BLaER1 treated with 17β-estradiol and CSF1 and Interleukin-3, amounts not matched to agents 10 nM and 100 nM (cell line): Measurements from ENCODE around the gene BBC3.
A peak's percentile ranks its signal among the peaks of the same experiment; 100 is the strongest.

Experiments used
- H3K27ac ChIP-seq, 11 experiments: shearing (Covaris generic); formaldehyde crosslinking; 2 replicates each; pipeline ENCODE4 v1.8.1; 2022
- H3K27me3 ChIP-seq, 11 experiments: shearing (Covaris generic); formaldehyde crosslinking; 2 replicates each; pipeline ENCODE4 v1.8.1; 2022
- H3K36me3 ChIP-seq, 11 experiments: shearing (Covaris generic); formaldehyde crosslinking; 2 replicates each; pipeline ENCODE4 v1.8.1; 2022
- H3K4me1 ChIP-seq, 10 experiments: shearing (Covaris generic); formaldehyde crosslinking; 2 replicates each; pipeline ENCODE4 v1.8.1; 2022
- H3K4me2 ChIP-seq, 11 experiments: shearing (Covaris generic); formaldehyde crosslinking; 2 replicates each; pipeline ENCODE4 v1.8.1; 2022
- H3K4me3 ChIP-seq, 10 experiments: shearing (Covaris generic); formaldehyde crosslinking; 2 replicates each; pipeline ENCODE4 v1.8.1; 2022
- H3K9ac ChIP-seq, 11 experiments: shearing (Covaris generic); formaldehyde crosslinking; 2 replicates each; pipeline ENCODE4 v1.8.1; 2022
- H3K9me3 ChIP-seq, 11 experiments: shearing (Covaris generic); formaldehyde crosslinking; replicated peaks in 1 of 11; 2 replicates each; pipeline ENCODE4 v1.8.1; 2022
- H4K20me1 ChIP-seq, 11 experiments: shearing (Covaris generic); formaldehyde crosslinking; 2 replicates each; pipeline ENCODE4 v1.8.1; 2022
- Cebpa-rat ChIP-seq, 11 experiments: shearing (Covaris generic); IDR thresholded peaks; 2 replicates each; pipeline ENCODE4 v1.8.1; 2022

BBC3 gene

DNA sequence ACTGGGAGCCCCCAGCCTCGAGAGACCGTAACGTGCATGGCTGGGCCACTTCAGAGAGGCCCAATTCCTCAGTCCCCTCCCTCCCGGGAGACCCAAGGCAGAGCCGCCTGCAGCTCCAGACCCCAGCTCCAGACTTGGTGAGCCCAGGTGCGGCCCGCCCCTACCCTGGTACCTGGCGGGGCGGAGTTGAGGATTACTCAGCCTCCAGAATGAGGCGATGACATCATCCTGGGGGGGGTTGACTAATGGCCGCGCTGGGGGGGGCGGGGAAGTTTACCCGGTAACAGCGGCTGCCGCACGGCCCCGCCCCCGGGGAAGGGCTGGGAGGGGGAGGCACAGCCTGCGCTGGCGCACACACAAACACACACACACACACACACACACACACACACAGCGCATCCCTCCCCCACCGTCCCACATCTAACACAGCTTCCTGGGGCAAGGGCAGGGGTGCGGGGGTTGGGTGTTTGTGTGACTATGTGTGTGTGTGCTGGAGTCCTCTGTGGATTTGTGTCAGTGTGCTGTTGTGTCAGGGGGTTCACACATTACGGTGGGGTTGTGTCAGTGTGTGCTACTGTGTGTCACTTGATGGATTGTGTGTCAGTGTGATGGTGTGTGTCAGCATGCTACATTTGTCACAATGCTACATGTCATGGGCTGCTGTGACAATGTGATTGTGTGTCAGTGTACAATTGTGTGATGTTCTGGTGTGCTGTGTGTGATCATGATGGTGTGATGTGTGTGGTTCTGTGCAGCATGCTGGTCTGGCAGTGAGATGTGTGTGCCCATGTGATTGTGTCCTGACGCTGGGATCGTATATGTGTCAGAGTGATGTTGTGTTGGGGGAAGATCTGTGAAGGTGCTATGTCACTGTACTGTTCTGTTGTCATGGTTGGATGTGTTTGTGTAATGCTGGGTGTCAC, 10.3 kb upstream of the BBC3 start:
- TF ChIP-seq Cebpa-rat (IDR thresholded peaks at IDR 0.05): no peak
- peaks cover 0 to 13% (median 6%) of the 10 kb centered on the region in 11 experiments; a peak in 7 of 22 replicates for H4K20me1 ChIP-seq
- H3K4me3 ChIP-seq: peak overlapping the region in 4 of 10 experiments; percentile 3 to 61 (median 20); a peak in 6 of 20 replicates
- no peaks in the 10 kb centered on the region for H3K9me3 ChIP-seq
- peaks cover 30 to 54% (median 51%) of the 10 kb centered on the region in 11 experiments for H3K27me3 ChIP-seq
- no peak overlapping the region for H3K27ac ChIP-seq
- peak overlapping the region; percentile 64 to 86 (median 75) for H3K4me2 ChIP-seq
- H3K9ac ChIP-seq: peak overlapping the region in 1 of 11 experiments; percentile 11; a peak in 1 of 22 replicates
- H3K4me1 ChIP-seq: peaks cover 46 to 72% (median 59%) of the 10 kb centered on the region in 10 experiments
- H3K36me3 ChIP-seq: no peaks in the 10 kb centered on the region

DNA sequence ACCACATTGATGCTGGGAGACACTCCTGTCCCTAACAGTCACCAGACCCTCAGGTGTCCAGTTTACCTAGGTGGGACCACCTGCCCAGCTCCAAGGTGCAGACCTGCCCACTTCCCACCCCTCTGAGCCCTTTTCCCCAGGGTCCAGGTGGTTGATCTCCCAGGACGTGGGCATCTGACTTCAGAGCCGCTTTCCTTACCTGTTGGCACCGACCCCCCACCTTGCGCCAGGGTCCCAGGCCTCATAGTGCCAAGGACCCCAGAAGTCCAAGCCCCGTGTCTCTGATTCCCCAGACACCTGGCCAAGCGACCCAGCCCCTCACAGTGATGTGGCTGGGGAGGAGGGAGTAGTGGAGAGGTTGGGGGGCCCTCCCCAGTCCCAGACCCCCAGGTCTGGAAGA, 9.6 kb upstream of the BBC3 start:
- TF ChIP-seq Cebpa-rat (IDR thresholded peaks at IDR 0.05): no peak
- peak overlapping the region in 4 of 10 experiments; percentile 3 to 61 (median 20); a peak in 6 of 20 replicates for H3K4me3 ChIP-seq
- peak overlapping the region; percentile 64 to 86 (median 75) for H3K4me2 ChIP-seq

DNA sequence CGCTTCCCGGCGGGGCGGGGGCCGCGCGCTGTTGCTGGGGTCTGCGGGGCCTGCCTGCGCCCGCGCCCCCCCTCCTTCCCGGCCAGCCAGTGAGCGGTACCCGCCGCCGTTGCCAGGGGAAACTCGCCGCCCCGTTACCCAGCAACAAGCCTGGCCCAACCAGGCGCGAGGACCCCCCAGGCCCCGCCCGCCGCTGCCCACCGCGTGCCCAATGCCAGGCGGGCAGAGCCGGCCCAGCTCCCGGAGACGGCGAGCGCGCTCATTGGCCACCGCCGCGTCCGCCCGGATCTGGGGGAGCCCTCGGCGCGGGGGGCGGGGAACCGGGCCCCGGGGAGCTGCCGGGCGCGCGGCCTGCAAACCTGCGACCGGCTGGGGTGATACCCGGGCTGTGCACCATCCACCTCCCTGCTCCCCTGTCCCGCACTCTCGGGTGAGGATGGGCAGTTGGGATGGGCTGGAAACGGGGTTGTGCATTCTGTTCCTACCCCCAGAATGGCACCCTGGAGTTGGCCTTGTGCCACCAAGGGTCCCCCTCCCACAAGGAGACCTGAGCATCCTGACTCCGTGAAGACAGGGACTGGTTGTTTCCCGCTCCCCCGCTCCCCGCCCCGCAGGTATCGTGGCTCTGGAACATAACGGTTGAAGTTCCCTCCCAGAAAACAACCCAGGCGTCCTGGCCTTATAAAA, 8.8 kb upstream of the BBC3 start:
- Histone ChIP-seq H3K4me1 (peaks cover 40 to 66% (median 52%) of the 10 kb centered on the region in 10 experiments), H3K36me3 (no peaks in the 10 kb centered on the region), H4K20me1 (peaks cover 0 to 13% (median 6%) of the 10 kb centered on the region in 11 experiments; a peak in 7 of 22 replicates), H3K9me3 (no peaks in the 10 kb centered on the region), H3K9ac (peak overlapping the region in 2 of 11 experiments; percentile 30 to 43; a peak in 2 of 22 replicates), H3K4me2 (peak overlapping the region; percentile 64 to 86 (median 75)), H3K27me3 (peaks cover 30 to 54% (median 51%) of the 10 kb centered on the region in 11 experiments), H3K4me3 (peak overlapping the region in 8 of 10 experiments; percentile 24 to 61 (median 37); a peak in 14 of 20 replicates), H3K27ac (no peak overlapping the region)
- no peak for TF ChIP-seq Cebpa-rat (IDR thresholded peaks at IDR 0.05)

More for the DNA sequence above, 9.6 kb upstream of the BBC3 start:
- H3K9ac ChIP-seq: peak overlapping the region in 1 of 11 experiments; percentile 11; a peak in 1 of 22 replicates
- peaks cover 46 to 72% (median 59%) of the 10 kb centered on the region in 10 experiments for H3K4me1 ChIP-seq
- H3K36me3 ChIP-seq: no peaks in the 10 kb centered on the region
- H3K27me3 ChIP-seq: peaks cover 30 to 54% (median 51%) of the 10 kb centered on the region in 11 experiments
- no peak overlapping the region for H3K27ac ChIP-seq
- peaks cover 0 to 13% (median 6%) of the 10 kb centered on the region in 11 experiments; a peak in 7 of 22 replicates for H4K20me1 ChIP-seq
- no peaks in the 10 kb centered on the region for H3K9me3 ChIP-seq

DNA sequence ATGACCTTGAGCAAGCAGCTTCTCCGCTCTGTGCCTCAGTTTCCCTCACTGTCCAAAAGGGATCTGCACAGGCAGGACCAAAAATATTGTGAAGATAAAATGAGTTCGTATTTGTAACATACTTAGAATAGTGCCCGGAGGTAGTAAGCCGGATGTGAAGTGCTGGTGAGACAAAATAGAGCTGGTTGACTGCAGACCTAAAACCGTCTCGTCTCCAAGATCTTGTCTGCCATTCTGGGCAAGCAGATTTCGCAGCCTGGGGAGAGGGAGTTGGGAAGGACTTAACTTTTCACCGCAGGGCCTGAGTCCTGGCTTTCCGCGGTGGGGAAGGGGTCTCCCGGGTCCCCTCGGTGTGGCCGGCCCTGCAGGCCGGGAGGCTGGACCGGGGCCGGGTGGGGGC, 8.2 kb upstream of the BBC3 start:
- Histone ChIP-seq H3K9ac (no peak overlapping the region), H3K27me3 (peaks cover 30 to 54% (median 51%) of the 10 kb centered on the region in 11 experiments), H3K4me2 (peak overlapping the region; percentile 64 to 86 (median 75); a peak in 17 of 22 replicates), H3K4me1 (peaks cover 37 to 61% (median 48%) of the 10 kb centered on the region in 10 experiments), H3K36me3 (no peaks in the 10 kb centered on the region), H3K27ac (no peak overlapping the region), H4K20me1 (peaks cover 0 to 13% (median 6%) of the 10 kb centered on the region in 11 experiments; a peak in 7 of 22 replicates), H3K4me3 (peak overlapping the region in 1 of 10 experiments; percentile 61; a peak in 2 of 20 replicates), H3K9me3 (no peaks in the 10 kb centered on the region)
- no peak for TF ChIP-seq Cebpa-rat (IDR thresholded peaks at IDR 0.05)

DNA sequence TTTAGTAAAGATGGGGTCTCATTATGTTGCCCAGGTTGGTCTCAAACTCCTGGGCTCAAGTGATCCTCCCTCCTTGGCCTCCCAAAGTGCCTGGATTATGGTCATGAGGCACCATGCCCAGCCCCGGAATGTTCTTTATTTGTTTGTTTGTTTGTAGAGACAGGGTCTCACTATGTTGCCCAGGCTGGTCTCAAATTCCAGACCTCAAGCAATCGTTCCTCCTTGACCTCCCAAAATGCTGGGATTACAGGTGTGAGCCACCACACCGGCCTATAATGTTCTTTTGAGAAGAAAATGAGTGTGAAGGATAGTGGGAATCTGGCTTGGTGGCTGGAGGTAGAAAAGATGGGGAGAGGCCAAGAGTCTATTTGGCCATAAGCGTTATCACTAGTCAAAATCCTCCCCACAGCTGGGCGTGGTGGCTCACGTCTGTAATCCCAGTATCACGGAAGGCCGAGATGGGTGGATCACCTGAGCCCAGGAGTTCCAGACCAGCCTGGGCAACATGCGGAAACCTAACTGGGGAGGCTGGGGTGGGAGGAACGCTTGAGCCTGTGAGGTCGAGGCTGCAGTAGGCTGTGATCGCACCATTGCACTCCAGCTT, 5.2 kb upstream of the BBC3 start:
- H3K36me3 ChIP-seq: no peaks in the 10 kb centered on the region
- peaks cover 34 to 55% (median 46%) of the 10 kb centered on the region in 10 experiments for H3K4me1 ChIP-seq
- H3K4me2 ChIP-seq: peak overlapping the region in 4 of 11 experiments; percentile 19 to 34 (median 24); a peak in 6 of 22 replicates
- no peak overlapping the region for H3K27ac ChIP-seq
- peaks cover 0 to 13% (median 6%) of the 10 kb centered on the region in 11 experiments; a peak in 7 of 22 replicates for H4K20me1 ChIP-seq
- H3K9me3 ChIP-seq: no peaks in the 10 kb centered on the region
- no peak overlapping the region for H3K4me3 ChIP-seq
- no peak for TF ChIP-seq Cebpa-rat (IDR thresholded peaks at IDR 0.05)
- H3K27me3 ChIP-seq: peaks cover 17 to 30% (median 27%) of the 10 kb centered on the region in 11 experiments
- H3K9ac ChIP-seq: no peak overlapping the region

DNA sequence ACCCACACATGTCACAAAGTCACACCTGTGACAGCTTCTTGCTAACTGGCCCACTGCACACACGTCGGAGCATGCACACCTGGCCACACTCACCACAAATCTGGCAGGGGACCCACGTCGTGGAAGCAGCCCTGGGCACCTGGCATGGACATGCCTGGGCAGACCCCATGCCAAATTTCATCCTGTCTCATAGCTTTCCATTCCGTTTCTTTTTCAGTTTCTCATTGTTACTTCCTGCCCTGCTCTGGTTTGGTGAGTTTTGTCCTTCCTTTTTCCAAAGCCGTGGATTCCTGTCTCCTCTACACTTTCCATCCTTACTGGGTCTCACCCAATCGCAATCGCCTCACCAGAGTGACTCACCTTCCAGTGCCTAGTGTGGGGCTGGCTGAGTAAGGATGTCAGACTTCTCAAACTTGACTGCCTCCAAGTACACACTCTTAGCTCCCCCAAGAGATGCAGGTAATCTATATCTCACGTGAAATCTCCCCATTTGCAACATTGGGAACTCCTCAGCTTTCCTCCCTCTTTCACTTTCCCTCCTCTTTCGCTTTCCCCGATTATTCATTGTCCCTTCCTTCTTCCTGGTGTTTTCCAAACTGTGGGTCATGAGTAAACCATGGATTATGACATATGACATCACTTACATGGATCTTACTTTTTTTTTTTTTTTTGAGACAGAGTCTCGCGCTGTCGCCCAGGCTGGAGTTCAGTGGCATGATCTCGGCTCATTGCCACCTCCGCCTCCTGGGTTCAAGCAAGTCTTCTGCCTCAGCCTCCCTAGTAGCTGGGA, 1.6 kb upstream of the BBC3 start:
- Histone ChIP-seq H4K20me1 (peaks cover 0 to 24% (median 15%) of the 10 kb centered on the region in 11 experiments; a peak in 10 of 22 replicates), H3K4me2 (peak overlapping the region; percentile 81 to 99 (median 94)), H3K9me3 (no peaks in the 10 kb centered on the region), H3K27ac (peak overlapping the region in 10 of 11 experiments; percentile 3 to 100 (median 80); a peak in 17 of 22 replicates), H3K4me3 (peak overlapping the region in 8 of 10 experiments; percentile 10 to 90 (median 83); a peak in 12 of 20 replicates), H3K27me3 (peaks cover 0 to 20% (median 4%) of the 10 kb centered on the region in 11 experiments; a peak in 9 of 22 replicates), H3K4me1 (peaks cover 18 to 54% (median 49%) of the 10 kb centered on the region in 10 experiments), H3K9ac (peak overlapping the region; percentile 2 to 96 (median 79); a peak in 17 of 22 replicates), H3K36me3 (no peaks in the 10 kb centered on the region)
- TF ChIP-seq Cebpa-rat (IDR thresholded peaks at IDR 0.05): no peak

DNA sequence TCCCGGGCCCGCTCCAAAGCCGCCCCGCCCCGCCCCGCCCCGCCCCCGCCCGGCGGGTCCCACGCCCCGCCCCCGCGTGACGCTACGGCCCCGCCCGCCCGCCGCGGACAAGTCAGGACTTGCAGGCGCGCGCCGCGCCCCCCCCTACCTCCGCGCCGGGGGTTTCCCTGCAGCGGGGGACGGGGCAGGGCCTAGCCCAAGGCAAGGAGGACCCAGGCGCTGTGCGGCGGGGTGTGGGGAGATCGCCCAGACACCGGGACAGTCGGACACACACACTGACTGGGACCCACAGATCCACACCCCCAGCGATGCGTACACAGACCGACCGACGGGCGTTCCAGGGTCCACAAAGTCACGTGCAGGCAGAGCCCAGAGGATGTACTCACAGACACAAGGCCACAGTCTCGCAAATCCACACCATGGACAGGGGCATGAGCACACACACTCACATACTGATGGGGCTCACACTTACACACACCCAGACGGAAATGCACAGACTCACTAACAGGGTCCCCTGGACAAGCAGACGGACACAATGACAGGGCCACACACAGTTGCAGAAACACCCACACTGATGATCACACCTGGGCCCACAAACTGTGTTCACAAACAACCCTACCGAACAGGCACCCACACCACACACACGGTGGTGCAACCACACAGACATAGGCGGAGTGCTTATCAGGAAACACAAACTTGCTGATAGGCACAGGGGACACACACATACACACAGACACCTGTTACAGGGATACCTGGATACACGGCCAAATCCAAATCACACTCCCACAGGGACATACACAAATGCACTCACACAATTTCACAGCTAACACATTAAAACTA, 436 bp upstream of the BBC3 start:
- Histone ChIP-seq H3K4me3 (peak overlapping the region; percentile 76 to 90 (median 83)), H4K20me1 (peaks cover 0 to 24% (median 15%) of the 10 kb centered on the region in 11 experiments; a peak in 10 of 22 replicates), H3K27me3 (peaks cover 0 to 20% (median 4%) of the 10 kb centered on the region in 11 experiments; a peak in 9 of 22 replicates), H3K4me2 (peak overlapping the region; percentile 81 to 99 (median 94)), H3K9ac (peak overlapping the region; percentile 87 to 99 (median 95)), H3K27ac (peak overlapping the region in 10 of 11 experiments; percentile 82 to 100 (median 96); a peak in 21 of 22 replicates), H3K4me1 (peaks cover 18 to 56% (median 51%) of the 10 kb centered on the region in 10 experiments), H3K36me3 (no peaks in the 10 kb centered on the region), H3K9me3 (no peaks in the 10 kb centered on the region)
- no peak for TF ChIP-seq Cebpa-rat (IDR thresholded peaks at IDR 0.05)
